HEK293T (cell line): Measurements from ENCODE around the gene IQSEC1.

ENCODE experiments used
- BHLHE40 ChIP-seq: fragments of 450-650 bp; IDR thresholded peaks from 2 replicates; pipeline ENCODE4 v1.6.1; 2016; ENCODE audit warnings: mild to moderate bottlenecking, moderate library complexity, borderline replicate concordance
- FOXA1 ChIP-seq: fragments of 450-650 bp; IDR thresholded peaks from 2 replicates; pipeline ENCODE4 v1.6.1; 2016; ENCODE audit warnings: mild to moderate bottlenecking
- FOXM1 ChIP-seq: fragments of 450-650 bp; IDR thresholded peaks from 2 replicates; pipeline ENCODE4 v1.6.1; 2017; ENCODE audit warnings: mild to moderate bottlenecking, borderline replicate concordance
- HDGF ChIP-seq: fragments of 450-650 bp; IDR thresholded peaks from 2 replicates; pipeline ENCODE4 v1.6.1; 2017; ENCODE audit warnings: antibody characterized with exemption, borderline replicate concordance
- PKNOX1 ChIP-seq: fragments of 450-650 bp; IDR thresholded peaks from 2 replicates; pipeline ENCODE4 v1.6.1; 2016
- TARDBP ChIP-seq: fragments of 450-650 bp; IDR thresholded peaks from 2 replicates; pipeline ENCODE4 v1.6.1; 2016

GRCh38 chr3:13072600-13073325, 466 bp downstream of the IQSEC1 start:
- TF ChIP-seq HDGF (no peak), FOXM1 (no peak), PKNOX1 (no peak), BHLHE40 (no peak), FOXA1 (no peak), TARDBP (no peak)
